Retinal pigment epithelial cell (primary cell): Measurements from ENCODE around the gene BSG.

Experiments
- DNase-seq: peaks from one replicate; pipeline ENCODE4 v3.0.0-alpha.2; 2010; ENCODE audit warnings: low read depth
- H3K4me3 ChIP-seq: 2 replicates; pipeline ENCODE4 v1.5.1; 2011; ENCODE audit warnings: mild to moderate bottlenecking, low read length, control low read depth, moderate library complexity
- CTCF ChIP-seq: conservative IDR thresholded peaks from 2 replicates; pipeline ENCODE4 v1.5.1; 2011; ENCODE audit warnings: low read depth, low read length, control low read depth, inconsistent platforms

The BSG gene

GRCh38 chr19:542173-542866 is 30.1 kb upstream of the BSG start:
- H3K4me3 ChIP-seq: no peak overlapping the region
- no peak for DNase-seq

GRCh38 chr19:543910-544608 is 28.3 kb upstream of the BSG start, which contains the start of gene GZMM:
GZMM (plus strand) TSS chr19:544053; CDS start chr19:544072, 19 bp downstream.
- no peak for TF ChIP-seq CTCF
- H3K4me3 ChIP-seq: no peak within 1 kb of the TSS
- DNase-seq: no peak

More at GRCh38 chr19:542173-542866, 30.1 kb upstream of the BSG start:
- no peak for TF ChIP-seq CTCF

GRCh38 chr19:547117-547516 is 25.3 kb upstream of the BSG start:
- no peak for TF ChIP-seq CTCF
- no peak for DNase-seq
- no peak overlapping the region for H3K4me3 ChIP-seq

GRCh38 chr19:547836-548720 is 24.3 kb upstream of the BSG start:
- H3K4me3 ChIP-seq: no peak overlapping the region
- DNase-seq: no peak

GRCh38 chr19:548886-549830 is 23.2 kb upstream of the BSG start:
- no peak for TF ChIP-seq CTCF
- DNase-seq: no peak
- no peak overlapping the region for H3K4me3 ChIP-seq

More at GRCh38 chr19:547836-548720, 24.3 kb upstream of the BSG start:
- no peak for TF ChIP-seq CTCF

GRCh38 chr19:554817-555216 is 17.6 kb upstream of the BSG start:
- TF ChIP-seq CTCF: no peak
- no peak overlapping the region for H3K4me3 ChIP-seq
- no peak for DNase-seq
